Motor neuron (in vitro differentiated cells): ENCODE data around the gene SCN4A. TPM values are rescaled to one million over a fixed set of nuclear protein-coding genes. Genes with fewer than 3 reads are reported as not detected.
A peak's percentile ranks its signal among the peaks of the same experiment; 100 is the strongest.
"Not testable (repeated sequence)": the region's sequence is repeated elsewhere in the genome, so short reads cannot be mapped to it uniquely, and the experiment has no call there.

Experiments used
- ATAC-seq, 8 experiments: fragments of 200-7000 bp; cut with Tn5 transposase; replicated peaks in 6 of 8; 2 replicates each; pipeline ENCODE4 v1.8.0; 2021; ENCODE audit warnings: mild to moderate bottlenecking in 8 of 8, moderate library complexity in 8 of 8
- H3K27ac ChIP-seq, 2 donors: fragments of 250-450 bp; sonication (Bioruptor Pico); 2 replicates each; pipeline ENCODE4 v1.9.0; 2021; ENCODE audit warnings: antibody characterized with exemption in 2 of 2, mild to moderate bottlenecking in 2 of 2, moderate library complexity in 1 of 2
- H3K4me1 ChIP-seq, 2 donors: fragments of 250-450 bp; sonication (Bioruptor Pico); replicated peaks in 1 of 2; 2 replicates each; pipeline ENCODE4 v1.6.1; 2021; ENCODE audit warnings: antibody characterized with exemption in 2 of 2, mild to moderate bottlenecking in 2 of 2, moderate library complexity in 1 of 2
- H3K4me3 ChIP-seq, 5 donors: fragments of 250-450 bp; sonication (Bioruptor Pico); 2 replicates each; pipeline ENCODE4 v1.9.0; 2021; ENCODE audit warnings: antibody characterized with exemption in 5 of 5, mild to moderate bottlenecking in 5 of 5, moderate library complexity in 4 of 5
- WGBS, 10 experiments: fragments of 450-650 bp; shearing (Covaris generic); methylation state at CpG; one replicate each; pipeline ENCODE4 v1.0.0; 2022; 5-methylcytosine and 5-hydroxymethylcytosine counted together
- in situ Hi-C, 9 experiments: fragments of 400-800 bp; cut with MboI; loops; one replicate each; pipeline ENCODE4 v1.15.0; 2021; ENCODE audit warnings: low sequenced_read_pairs in 9 of 9, low pct_unique_long_range_greater_than_20kb in 2 of 9; ENCODE audit not compliant: unreplicated experiment in 9 of 9
- total RNA-seq, 8 experiments: library from RNA; unstranded; fragments of 300-600 nt; gene quantifications; 2 replicates each; pipeline versions ENCODE4 v1.2.3 to v1.2.4, GENCODE V29; 2022

SCN4A gene
- total RNA-seq, 8 experiments from 2014 or later, result 0.04 to 2.1 (median 1.0) TPM

DNA sequence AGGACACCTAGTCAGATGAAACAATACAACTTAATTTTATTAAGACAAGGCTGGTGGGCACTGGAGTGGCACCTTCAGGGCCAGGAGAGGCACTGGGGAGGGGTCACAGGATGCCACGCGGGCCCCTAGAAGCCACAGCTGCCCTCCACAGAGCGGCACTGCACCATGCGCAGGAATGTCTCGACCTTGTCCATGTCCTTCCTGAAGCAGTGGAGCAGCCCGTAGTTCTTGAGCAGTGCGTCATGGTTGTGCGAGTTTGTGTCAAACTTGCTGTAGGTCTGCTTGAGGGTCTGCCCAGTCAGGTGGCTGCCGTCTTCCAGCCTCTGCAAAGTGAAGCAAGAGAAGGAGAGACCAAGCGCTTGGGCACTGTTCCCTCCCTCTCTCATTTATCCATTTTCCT is 63.1 kb downstream of the SCN4A start:
- not testable (repeated sequence) for H3K4me3 ChIP-seq, ATAC-seq, H3K27ac ChIP-seq, H3K4me1 ChIP-seq
- WGBS, 10 experiments, result no CpG with 5 or more reads among the region's 10 CpGs
- in situ Hi-C loops, result loop anchor here in 6 of 9 experiments (25.0 kb wide), 3 partner anchors 103 to 378 kb away; partner anchors contain the start of genes ERN1 (in 5 of the 6) and ICAM2 (in 1 of the 6)

GRCh38 chr17:63907161-63907778 is 65.4 kb downstream of the SCN4A start:
- ATAC-seq, result peak in 4 of 8 experiments; percentile 40 to 58 (median 50)
- 38 to 93% (median 57%) methylated on average over 2 to 7 of the region's 12 CpGs; no CpG with 5 or more reads in 1 of the 10 experiments for WGBS, 10 experiments
- in situ Hi-C loops, result loop anchor here in 6 of 9 experiments (25.0 kb wide), 3 partner anchors 105 to 380 kb away; partner anchors contain the start of genes ERN1 (in 5 of the 6) and ICAM2 (in 1 of the 6)
- not testable (repeated sequence) for H3K27ac ChIP-seq, H3K4me1 ChIP-seq, H3K4me3 ChIP-seq

DNA sequence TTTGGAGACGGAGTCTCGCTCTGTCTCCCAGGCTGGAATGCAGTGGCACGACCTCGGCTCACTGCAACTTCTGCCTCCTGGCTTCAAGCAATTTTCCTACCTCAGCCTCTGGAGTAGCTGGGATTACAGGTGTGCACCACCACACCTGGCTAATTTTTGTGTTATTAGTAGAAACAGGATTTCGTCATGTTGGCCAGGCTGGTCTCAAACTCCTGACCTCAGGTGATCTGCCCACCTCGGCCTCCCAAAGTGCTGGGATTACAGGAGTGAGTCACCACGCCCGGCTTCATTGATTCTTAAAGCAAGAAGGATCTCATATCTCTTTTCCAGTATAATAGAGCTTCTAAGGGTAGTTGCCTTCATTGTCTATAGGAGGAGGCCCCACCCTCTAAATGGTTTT is 67.9 kb downstream of the SCN4A start:
- not testable (repeated sequence) for H3K4me1 ChIP-seq
- in situ Hi-C loops, result loop anchor here in 6 of 9 experiments (25.0 kb wide), 3 partner anchors 108 to 383 kb away; partner anchors contain the start of genes ERN1 (in 5 of the 6) and ICAM2 (in 1 of the 6)
- 70 to 100% (median 86%) methylated on average over 1 to 8 of the region's 8 CpGs; no CpG with 5 or more reads in 2 of the 10 experiments for WGBS, 10 experiments

DNA sequence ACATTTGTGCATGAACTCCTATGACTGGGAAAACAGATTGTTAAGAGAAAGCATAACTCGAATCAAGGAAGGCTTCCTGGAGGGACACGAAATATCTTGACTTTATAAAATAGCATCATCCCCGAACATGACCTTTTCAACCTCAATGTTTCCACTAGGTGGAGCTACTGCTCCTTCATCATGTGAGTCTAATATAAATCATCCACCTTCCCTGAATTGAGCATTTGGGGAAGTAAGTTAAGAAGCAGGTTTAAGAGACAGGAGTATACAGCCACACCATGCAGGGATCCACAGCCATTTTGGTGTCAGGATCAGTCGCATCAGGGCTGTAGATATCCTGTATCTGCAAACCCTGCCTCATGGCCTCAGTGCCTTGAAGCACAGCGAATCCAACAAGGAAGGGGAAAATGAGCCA is 68.9 kb downstream of the SCN4A start:
- not testable (repeated sequence) for H3K4me3 ChIP-seq, H3K4me1 ChIP-seq, H3K27ac ChIP-seq
- peak in 5 of 8 experiments; percentile 22 to 71 (median 60) for ATAC-seq
- 0 to 80% (median 43%) methylated on average over 1 of the region's 5 CpGs; no CpG with 5 or more reads in 6 of the 10 experiments for WGBS, 10 experiments
- in situ Hi-C loops, result loop anchor here in 6 of 9 experiments (25.0 kb wide), 3 partner anchors 109 to 384 kb away; partner anchors contain the start of genes ERN1 (in 5 of the 6) and ICAM2 (in 1 of the 6)

More for the DNA sequence above, 67.9 kb downstream of the SCN4A start:
- not testable (repeated sequence) for H3K4me3 ChIP-seq, H3K27ac ChIP-seq, ATAC-seq

GRCh38 chr17:63901971-63902370 is 70.7 kb downstream of the SCN4A start:
- in situ Hi-C loops, result loop anchor here in 6 of 9 experiments (25.0 kb wide), 3 partner anchors 110 to 385 kb away; partner anchors contain the start of genes ERN1 (in 5 of the 6) and ICAM2 (in 1 of the 6)
- ATAC-seq, H3K4me3 ChIP-seq, H3K4me1 ChIP-seq, H3K27ac ChIP-seq: not testable (repeated sequence)
- WGBS, 10 experiments, result 54 to 100% methylated on average over 2 of the region's 2 CpGs; no CpG with 5 or more reads in 8 of the 10 experiments

DNA sequence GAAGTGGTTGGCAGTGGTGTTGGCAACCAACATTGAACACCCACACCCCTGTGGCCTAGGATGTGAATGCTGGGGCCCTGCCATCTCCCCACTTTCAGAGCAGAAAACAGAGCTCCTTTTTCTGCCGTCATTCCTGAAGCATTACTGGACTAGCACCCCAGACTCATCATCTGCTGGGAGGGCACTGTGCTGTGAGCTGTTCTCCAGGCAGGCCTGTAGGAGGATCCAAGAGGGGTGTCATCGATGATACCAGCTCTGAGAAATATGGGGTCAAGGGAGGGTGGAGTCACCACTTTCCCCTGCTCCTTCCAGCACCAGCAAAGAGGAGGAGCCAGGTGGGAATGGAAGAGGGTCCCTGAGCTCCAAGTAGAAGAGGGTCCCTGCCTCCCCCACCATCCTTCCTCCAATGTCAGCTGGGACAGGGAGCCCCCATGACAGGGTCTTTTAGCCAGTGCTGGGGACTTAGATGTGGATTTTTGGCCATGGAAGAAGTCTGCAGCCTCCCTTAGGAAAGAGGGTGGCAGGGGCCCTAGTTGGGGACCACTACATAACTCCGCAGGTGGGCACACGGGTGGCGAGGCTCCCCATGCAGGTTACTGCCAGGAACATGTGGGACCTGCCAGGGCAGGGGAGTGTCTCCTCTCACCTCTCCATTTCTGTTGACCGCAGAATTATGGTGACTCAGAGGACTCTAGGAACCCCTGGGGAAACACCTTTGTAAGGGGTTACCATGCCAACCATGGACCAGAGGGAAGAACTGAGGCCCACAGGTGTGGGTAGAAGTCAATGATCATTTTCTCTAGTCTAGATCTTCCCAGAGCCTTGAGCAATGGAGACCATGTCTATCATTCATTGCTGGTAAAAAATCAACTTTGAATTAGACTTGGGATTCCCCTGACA is 73.6 kb downstream of the SCN4A start:
- WGBS, 10 experiments, result 40 to 100% (median 90%) methylated on average over 1 to 2 of the region's 6 CpGs; no CpG with 5 or more reads in 7 of the 10 experiments
- H3K4me3 ChIP-seq, H3K4me1 ChIP-seq, H3K27ac ChIP-seq, ATAC-seq, in situ Hi-C loops: not testable (repeated sequence)

DNA sequence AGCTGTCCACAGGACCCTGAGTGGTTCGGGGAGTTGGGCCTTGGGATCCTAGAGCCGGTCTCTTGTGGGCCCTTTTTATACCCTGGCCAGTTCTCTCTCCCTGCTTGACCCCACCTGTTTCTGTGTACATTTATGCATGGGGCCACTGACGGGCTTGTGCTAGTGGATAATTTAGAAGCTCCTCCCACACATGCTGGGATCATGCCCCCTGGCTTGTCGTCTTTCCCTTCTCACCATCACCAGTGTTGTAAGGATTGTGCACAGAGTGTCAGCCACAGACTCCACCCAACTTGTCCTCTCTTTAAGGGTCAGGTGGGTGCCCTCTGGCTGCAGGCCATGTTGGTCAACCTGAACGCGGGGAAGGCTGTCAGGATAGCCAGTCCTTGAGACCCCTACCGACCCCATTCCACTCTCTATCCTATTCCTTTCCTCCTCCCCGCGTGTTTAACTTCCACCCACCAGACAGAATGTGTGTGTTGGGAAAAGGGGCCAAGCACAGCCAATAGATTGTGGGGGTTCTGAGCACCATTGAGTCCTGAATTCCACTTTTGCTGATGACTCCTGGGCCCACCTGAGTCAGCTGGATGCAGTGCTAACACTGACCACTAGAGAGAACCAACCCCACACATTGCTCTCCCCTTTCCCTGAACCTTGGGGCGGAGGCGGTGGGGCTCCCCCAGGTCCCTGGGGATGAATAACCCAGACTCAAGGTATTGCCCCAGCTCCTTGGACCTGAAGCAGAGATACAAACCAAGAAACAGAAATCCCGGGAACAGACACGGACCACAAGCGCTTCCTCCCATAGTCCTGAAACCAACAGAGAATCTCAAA is 76.0 kb downstream of the SCN4A start, which contains the start of gene CSH1:
Gene CSH1, minus strand, starts transcription at position 51 of the 831 bp plus-strand sequence. CDS start 63 bp downstream, outside the sequence.
- not testable (repeated sequence) for ATAC-seq

DNA sequence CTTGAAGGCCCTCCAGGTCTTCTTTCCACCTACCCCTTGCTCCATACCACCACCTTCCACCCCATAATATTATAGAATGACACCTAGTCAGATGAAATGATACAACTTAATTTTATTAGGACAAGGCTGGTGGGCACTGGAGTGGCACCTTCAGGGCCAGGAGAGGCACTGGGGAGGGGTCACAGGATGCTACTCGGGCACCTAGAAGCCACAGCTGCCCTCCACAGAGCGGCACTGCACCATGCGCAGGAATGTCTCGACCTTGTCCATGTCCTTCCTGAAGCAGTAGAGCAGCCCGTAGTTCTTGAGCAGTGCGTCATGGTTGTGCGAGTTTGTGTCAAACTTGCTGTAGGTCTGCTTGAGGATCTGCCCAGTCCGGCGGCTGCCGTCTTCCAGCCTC is 77.9 kb downstream of the SCN4A start:
- WGBS, 10 experiments, result 80% methylated on average over 1 of the region's 10 CpGs; no CpG with 5 or more reads in 9 of the 10 experiments
- in situ Hi-C loops, H3K4me1 ChIP-seq, H3K27ac ChIP-seq, ATAC-seq, H3K4me3 ChIP-seq: not testable (repeated sequence)

More for the DNA sequence above, 76.0 kb downstream of the SCN4A start, which contains the start of gene CSH1:
- no CpG with 5 or more reads among the region's 14 CpGs for WGBS, 10 experiments
- H3K27ac ChIP-seq, in situ Hi-C loops, H3K4me3 ChIP-seq, H3K4me1 ChIP-seq: not testable (repeated sequence)

GRCh38 chr17:63894021-63894420 is 78.7 kb downstream of the SCN4A start:
- ATAC-seq, H3K27ac ChIP-seq, in situ Hi-C loops, H3K4me1 ChIP-seq, H3K4me3 ChIP-seq: not testable (repeated sequence)
- WGBS, 10 experiments, result 0% methylated on average over 1 of the region's 3 CpGs; no CpG with 5 or more reads in 9 of the 10 experiments

DNA sequence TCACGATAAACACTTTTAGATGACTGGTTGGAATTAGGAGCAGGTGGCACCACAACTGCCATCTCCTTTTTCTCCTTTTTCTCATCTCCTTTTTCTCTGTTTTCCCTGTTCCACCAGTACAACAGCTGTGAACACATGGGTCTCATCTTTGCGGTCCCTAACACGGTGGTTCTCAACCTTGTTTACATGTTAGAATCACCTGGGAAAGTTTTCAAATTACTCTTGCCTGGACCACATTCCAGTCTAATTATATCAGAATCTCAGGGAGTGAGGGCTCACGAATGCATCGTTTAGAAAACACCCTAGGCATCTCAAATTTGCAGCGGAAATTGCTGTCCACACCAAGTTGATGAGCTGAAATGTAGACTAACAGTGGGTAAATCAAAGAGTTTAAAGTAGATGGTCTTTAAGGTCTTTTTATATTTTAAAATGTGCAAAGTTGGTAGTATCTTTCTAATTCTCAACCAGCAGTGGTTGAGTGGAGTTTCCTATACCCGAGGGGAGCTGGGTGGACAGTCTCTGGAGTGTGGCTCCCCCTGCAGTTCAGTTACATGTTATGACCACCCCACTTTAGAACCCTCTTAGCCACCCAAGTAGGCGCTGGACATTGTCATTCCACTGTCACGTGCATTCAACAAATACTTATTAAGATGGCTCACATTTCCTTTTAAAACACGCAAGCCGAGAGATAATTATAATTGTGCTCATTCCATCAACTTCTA is 80.2 kb downstream of the SCN4A start:
- H3K4me1 ChIP-seq, H3K27ac ChIP-seq, H3K4me3 ChIP-seq, in situ Hi-C loops: not testable (repeated sequence)
- peak in 1 of 8 experiments; percentile 52 for ATAC-seq
- 67 to 100% (median 78%) methylated on average over 1 to 5 of the region's 11 CpGs; no CpG with 5 or more reads in 4 of the 10 experiments for WGBS, 10 experiments

- in situ Hi-C loops, H3K4me1 ChIP-seq, H3K4me3 ChIP-seq, H3K27ac ChIP-seq: not testable (repeated sequence)
- ATAC-seq, result peak; percentile 77 to 96 (median 86)
- WGBS, 10 experiments, result 0 to 93% (median 24%) methylated on average over 1 to 8 of the region's 13 CpGs; no CpG with 5 or more reads in 3 of the 10 experiments
Observed at GRCh38 chr17:63889026-63889848, 83.5 kb downstream of the SCN4A start.
